Neural cell (in vitro differentiated cells): ENCODE measurements around the gene ME1.

Experiments used
- CTCF ChIP-seq: fragments of 450-650 bp; IDR thresholded peaks from 2 replicates; pipeline ENCODE4 v1.5.1; 2014; ENCODE audit warnings: antibody characterized with exemption, mild to moderate bottlenecking, moderate library complexity; ENCODE audit not compliant: poor library complexity, severe bottlenecking
- EZH2 ChIP-seq: fragments of 200-600, 300-800 bp; shearing (Covaris generic), sonication (generic); IDR thresholded peaks from 2 replicates; pipeline ENCODE4 v1.6.1; 2014; ENCODE audit warnings: antibody characterized with exemption, low read length, borderline replicate concordance, mild to moderate bottlenecking; ENCODE audit not compliant: insufficient read depth, poor library complexity, severe bottlenecking
- REST ChIP-seq: IDR thresholded peaks from 2 replicates; pipeline ENCODE4 v1.6.1; 2012; ENCODE audit warnings: borderline replicate concordance

GRCh38 chr6:83192871-83193746, 237.7 kb downstream of the ME1 start, which contains the start of the genes PGM3 and RWDD2A:
- TF ChIP-seq CTCF = no peak
- peak; percentile 49 for TF ChIP-seq REST
- no peak for TF ChIP-seq EZH2
